ENCODE measurements around the gene CELA2A. TPM values are rescaled to one million over a fixed set of nuclear protein-coding genes. Genes with fewer than 3 reads are reported as not detected.
"Not testable (repeated sequence)": the region's sequence is repeated elsewhere in the genome, so short reads cannot be mapped to it uniquely, and the experiment has no call there.

Gene CELA2A
- total and polyA plus RNA-seq, 2 donors = not detected

DNA sequence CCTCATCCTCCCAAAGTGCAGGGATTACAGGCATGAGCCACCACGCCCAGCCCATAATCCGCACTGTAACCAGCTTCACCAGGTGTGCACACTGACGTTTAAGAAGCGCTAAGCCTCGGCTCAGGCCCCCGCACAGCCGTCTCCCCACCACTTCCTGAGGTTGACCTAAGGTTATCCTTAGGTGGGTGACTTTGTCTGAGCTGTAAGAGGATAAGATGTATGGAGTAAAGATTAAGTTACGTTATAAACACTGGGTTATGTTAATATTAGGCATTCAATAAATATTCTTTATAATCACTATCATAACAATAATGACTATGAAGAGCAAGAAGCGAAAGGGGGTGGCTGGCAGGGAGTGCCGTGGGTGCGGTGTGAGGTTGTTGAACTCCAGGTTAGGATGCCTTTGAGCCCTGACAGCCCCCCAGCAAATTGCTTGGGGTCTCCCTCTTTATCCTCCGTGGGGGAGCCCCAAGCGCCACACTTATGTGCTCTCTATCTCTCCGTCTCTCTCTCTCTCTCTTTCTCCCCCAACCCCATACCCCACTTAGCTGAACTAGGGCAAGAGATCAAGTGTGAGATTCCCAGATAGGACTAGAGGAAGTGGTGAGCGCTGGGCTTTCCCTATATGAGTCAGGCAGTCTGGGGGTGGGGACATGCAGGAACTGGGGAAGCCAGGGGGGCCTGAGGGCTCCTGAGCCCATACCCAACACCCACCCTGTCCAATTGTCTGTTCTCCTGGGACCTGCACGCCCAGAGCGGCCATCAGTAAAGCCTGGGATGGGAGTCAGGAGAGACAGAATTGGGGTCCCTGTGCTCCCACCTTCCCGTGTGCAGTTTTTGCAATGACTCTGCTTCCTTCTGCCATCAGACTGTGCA is 39.2 kb upstream of the CELA2A start:
- no peaks in the 10 kb centered on the region for H3K36me3 ChIP-seq (ENCODE audit: insufficient read depth)
- DNase-seq (ENCODE audit: extremely low spot score) = no peak
- 70% methylated on average over 18 of the region's 18 CpGs for WGBS
- H3K4me3 ChIP-seq (ENCODE audit: low read depth, low read length) = no peak overlapping the region
- peaks cover 3% of the 10 kb centered on the region for H3K4me1 ChIP-seq (ENCODE audit: insufficient read depth)
- peak overlapping the region; percentile 11 for H3K27ac ChIP-seq (ENCODE audit: low read depth)

GRCh38 chr1:15418806-15419515 is 37.6 kb upstream of the CELA2A start:
- Histone ChIP-seq H3K4me3 (ENCODE audit: low read depth, low read length) (no peak overlapping the region), H3K36me3 (ENCODE audit: insufficient read depth) (no peaks in the 10 kb centered on the region), H3K4me1 (ENCODE audit: insufficient read depth) (peaks cover 3% of the 10 kb centered on the region), H3K27ac (ENCODE audit: low read depth) (no peak overlapping the region)
- WGBS = 77% methylated on average over 18 of the region's 18 CpGs
- DNase-seq (ENCODE audit: extremely low spot score) = no peak

DNA sequence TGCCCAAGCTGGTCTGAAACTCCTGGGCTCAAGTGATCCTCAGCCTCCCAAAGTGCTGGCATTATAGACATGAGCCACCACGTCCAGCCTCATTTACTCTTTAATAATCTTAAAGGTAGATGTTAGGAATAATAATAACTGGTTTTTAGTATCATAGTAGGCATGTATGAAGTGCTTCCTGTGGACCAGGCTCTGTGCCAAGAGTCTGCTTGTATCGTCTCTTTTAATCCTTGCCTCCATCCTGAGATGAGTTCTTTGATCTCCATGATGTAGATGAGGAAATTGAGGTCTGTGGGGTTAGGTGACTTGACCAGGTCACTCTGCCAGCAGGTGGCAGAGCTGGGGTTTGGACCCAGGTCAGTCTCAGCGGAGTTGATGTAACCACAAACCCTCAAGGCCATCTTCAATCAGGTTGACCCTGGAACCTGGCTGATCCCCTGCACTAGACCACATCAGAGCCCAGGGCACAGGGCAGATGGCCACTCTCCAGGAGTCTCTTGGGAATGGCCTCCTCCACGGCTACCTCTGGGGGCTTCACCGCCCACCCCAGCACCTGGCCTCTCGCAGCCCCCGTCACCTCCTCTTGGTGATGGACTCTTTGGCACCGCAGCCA is 35.6 kb upstream of the CELA2A start:
- Histone ChIP-seq H3K4me3 (ENCODE audit: low read depth, low read length) (no peak overlapping the region), H3K27ac (ENCODE audit: low read depth) (no peak overlapping the region), H3K36me3 (ENCODE audit: insufficient read depth) (no peaks in the 10 kb centered on the region), H3K4me1 (ENCODE audit: insufficient read depth) (peaks cover 3% of the 10 kb centered on the region)
- no peak for DNase-seq (ENCODE audit: extremely low spot score)
- 81% methylated on average over 8 of the region's 8 CpGs for WGBS

GRCh38 chr1:15422871-15423270 is 33.7 kb upstream of the CELA2A start:
- H3K4me3 ChIP-seq (ENCODE audit: low read depth, low read length) = no peak overlapping the region
- DNase-seq (ENCODE audit: extremely low spot score) = no peak
- no peaks in the 10 kb centered on the region for H3K36me3 ChIP-seq (ENCODE audit: insufficient read depth)
- peak overlapping the region; percentile 48 for H3K27ac ChIP-seq (ENCODE audit: low read depth)
- WGBS = 98% methylated on average over 8 of the region's 8 CpGs
- H3K4me1 ChIP-seq (ENCODE audit: insufficient read depth) = peaks cover 3% of the 10 kb centered on the region

DNA sequence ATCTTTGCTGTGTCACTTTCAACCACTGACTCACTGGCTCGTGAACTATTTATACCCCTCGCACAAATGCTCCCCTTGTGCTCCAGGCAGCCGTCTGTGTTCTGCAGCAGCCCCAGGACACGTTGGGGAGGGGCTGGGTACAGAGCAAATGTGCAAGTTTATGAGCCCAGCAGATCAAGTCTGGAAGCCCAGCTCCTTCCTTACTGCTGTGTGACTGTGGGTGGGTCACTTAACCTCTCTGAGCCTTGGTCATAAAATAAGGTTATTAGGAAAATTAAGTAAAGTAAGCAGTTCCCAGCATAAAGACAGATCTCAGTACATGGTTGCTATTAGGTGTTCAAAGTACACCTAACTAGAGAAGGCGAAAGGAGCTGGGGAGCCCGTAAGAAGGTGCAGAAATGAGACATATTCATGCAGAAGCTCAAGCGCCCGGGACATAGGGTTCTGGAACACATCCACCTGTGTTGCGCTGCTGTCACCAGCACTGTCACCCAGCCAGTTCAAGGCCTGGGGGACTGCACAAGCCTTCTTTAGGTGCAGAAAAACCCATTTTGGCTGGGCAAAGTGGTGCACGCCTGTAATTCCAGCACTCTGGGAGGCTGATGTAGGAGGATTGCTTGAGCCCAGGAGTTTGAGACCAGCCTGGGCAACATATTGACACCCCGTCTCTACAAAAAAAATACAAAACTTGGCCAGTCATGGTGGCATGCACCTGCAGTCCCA is 33.0 kb upstream of the CELA2A start:
- WGBS = 89% methylated on average over 11 of the region's 11 CpGs
- Histone ChIP-seq H3K36me3 (ENCODE audit: insufficient read depth) (no peaks in the 10 kb centered on the region), H3K4me1 (ENCODE audit: insufficient read depth) (peaks cover 3% of the 10 kb centered on the region), H3K4me3 (ENCODE audit: low read depth, low read length) (no peak overlapping the region), H3K27ac (ENCODE audit: low read depth) (peak overlapping the region; percentile 48)
- DNase-seq (ENCODE audit: extremely low spot score) = no peak

- no peaks in the 10 kb centered on the region for H3K36me3 ChIP-seq (ENCODE audit: insufficient read depth)
- peak overlapping the region; percentile 75 for H3K27ac ChIP-seq (ENCODE audit: low read depth)
- WGBS = 86% methylated on average over 13 of the region's 13 CpGs
- H3K4me3 ChIP-seq (ENCODE audit: low read depth, low read length) = no peak overlapping the region
- peaks cover 2% of the 10 kb centered on the region for H3K4me1 ChIP-seq (ENCODE audit: insufficient read depth)
- DNase-seq (ENCODE audit: extremely low spot score) = no peak
These were observed 32.3 kb upstream of the CELA2A start for GRCh38 chr1:15424146-15424667.

- 78% methylated on average over 5 of the region's 5 CpGs for WGBS
- Histone ChIP-seq H3K4me3 (ENCODE audit: low read depth, low read length) (no peak overlapping the region), H3K4me1 (ENCODE audit: insufficient read depth) (peaks cover 1% of the 10 kb centered on the region), H3K27ac (ENCODE audit: low read depth) (peak overlapping the region; percentile 26), H3K36me3 (ENCODE audit: insufficient read depth) (no peaks in the 10 kb centered on the region)
- no peak for DNase-seq (ENCODE audit: extremely low spot score)
These were observed 31.6 kb upstream of the CELA2A start for GRCh38 chr1:15424981-15425380.

GRCh38 chr1:15425521-15425920 is 31.0 kb upstream of the CELA2A start:
- no peak for DNase-seq (ENCODE audit: extremely low spot score)
- H3K4me3 ChIP-seq (ENCODE audit: low read depth, low read length) = no peak overlapping the region
- 97% methylated on average over 10 of the region's 10 CpGs for WGBS

GRCh38 chr1:15425958-15426357 is 30.6 kb upstream of the CELA2A start:
- DNase-seq (ENCODE audit: extremely low spot score) = no peak
- 63% methylated on average over 6 of the region's 6 CpGs for WGBS
- no peak overlapping the region for H3K4me3 ChIP-seq (ENCODE audit: low read depth, low read length)
- no peaks in the 10 kb centered on the region for H3K4me1 ChIP-seq (ENCODE audit: insufficient read depth)
- no peaks in the 10 kb centered on the region for H3K36me3 ChIP-seq (ENCODE audit: insufficient read depth)
- no peak overlapping the region for H3K27ac ChIP-seq (ENCODE audit: low read depth)

More at GRCh38 chr1:15425521-15425920, 31.0 kb upstream of the CELA2A start:
- Histone ChIP-seq H3K27ac (ENCODE audit: low read depth) (no peak overlapping the region), H3K36me3 (ENCODE audit: insufficient read depth) (no peaks in the 10 kb centered on the region), H3K4me1 (ENCODE audit: insufficient read depth) (peaks cover 1% of the 10 kb centered on the region)

GRCh38 chr1:15426492-15427279 is 29.8 kb upstream of the CELA2A start:
- 33% methylated on average over 30 of the region's 30 CpGs for WGBS
- H3K4me3 ChIP-seq (ENCODE audit: low read depth, low read length) = no peak overlapping the region
- no peaks in the 10 kb centered on the region for H3K36me3 ChIP-seq (ENCODE audit: insufficient read depth)
- H3K4me1 ChIP-seq (ENCODE audit: insufficient read depth) = no peaks in the 10 kb centered on the region
- DNase-seq (ENCODE audit: extremely low spot score) = no peak
- peak overlapping the region; percentile 40 for H3K27ac ChIP-seq (ENCODE audit: low read depth)

DNA sequence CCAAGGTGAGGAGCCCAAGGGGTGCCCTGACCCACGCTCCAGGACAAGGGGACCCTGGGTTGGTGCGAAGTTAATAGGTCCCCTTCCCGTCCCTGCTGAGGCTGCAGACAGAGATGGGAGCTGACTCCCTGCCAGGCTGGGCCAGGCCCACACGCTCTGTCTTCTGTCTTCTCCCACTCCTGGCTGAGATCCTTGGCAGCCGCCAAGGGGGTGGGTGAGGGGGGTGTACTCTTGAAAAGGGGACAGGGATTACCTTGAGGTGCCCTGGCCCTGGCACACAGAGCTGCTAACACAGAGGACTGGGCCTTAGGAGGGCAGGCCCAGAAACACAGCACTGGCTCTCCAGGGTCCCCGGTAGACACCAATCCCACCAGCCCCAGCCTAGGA is 29.3 kb upstream of the CELA2A start:
- WGBS = 38% methylated on average over 6 of the region's 6 CpGs
- H3K4me1 ChIP-seq (ENCODE audit: insufficient read depth) = no peaks in the 10 kb centered on the region
- H3K27ac ChIP-seq (ENCODE audit: low read depth) = no peak overlapping the region
- H3K36me3 ChIP-seq (ENCODE audit: insufficient read depth) = no peaks in the 10 kb centered on the region
- no peak overlapping the region for H3K4me3 ChIP-seq (ENCODE audit: low read depth, low read length)
- no peak for DNase-seq (ENCODE audit: extremely low spot score)

GRCh38 chr1:15428252-15428651 is 28.3 kb upstream of the CELA2A start:
- DNase-seq (ENCODE audit: extremely low spot score); H3K4me1 ChIP-seq (ENCODE audit: insufficient read depth); H3K4me3 ChIP-seq (ENCODE audit: low read depth, low read length); H3K27ac ChIP-seq (ENCODE audit: low read depth); H3K36me3 ChIP-seq (ENCODE audit: insufficient read depth): not testable (repeated sequence)
- WGBS = 90% methylated on average over 11 of the region's 11 CpGs

All from urinary bladder (tissue), 4 donors.